H9 (cell line): ENCODE measurements around the gene BHLHA9. TPM values are rescaled to one million over a fixed set of nuclear protein-coding genes. Genes with fewer than 3 reads are reported as not detected.

Experiments used
- DNase-seq: peaks from one replicate; pipeline ENCODE4 v3.0.0-alpha.2; 2017
- H2AFZ ChIP-seq: one replicate; pipeline ENCODE4 v1.6.1; 2013; ENCODE audit warnings: mild to moderate bottlenecking, low read length, control low read depth, moderate library complexity
- H2AK5ac ChIP-seq: 2 replicates; pipeline ENCODE4 v1.6.1; 2013; ENCODE audit warnings: low read length, control low read depth, mixed read lengths; ENCODE audit not compliant: insufficient read length
- H2BK120ac ChIP-seq: one replicate; pipeline ENCODE4 v1.6.1; 2013; ENCODE audit warnings: low read depth, mild to moderate bottlenecking, low read length, control low read depth, inconsistent platforms; ENCODE audit not compliant: poor library complexity, severe bottlenecking
- H2BK12ac ChIP-seq: 2 replicates; pipeline ENCODE4 v1.6.1; 2013; ENCODE audit warnings: low read length, control low read depth, mixed read lengths, low read depth; ENCODE audit not compliant: insufficient read length
- H2BK15ac ChIP-seq: 2 replicates; pipeline ENCODE4 v1.6.1; 2013; ENCODE audit warnings: low read depth, low read length, control low read depth
- H2BK20ac ChIP-seq: one replicate; pipeline ENCODE4 v1.6.1; 2013; ENCODE audit warnings: low read depth, mild to moderate bottlenecking, low read length, control low read depth, inconsistent platforms; ENCODE audit not compliant: poor library complexity, severe bottlenecking
- H2BK5ac ChIP-seq: 2 replicates; pipeline ENCODE4 v1.6.1; 2013; ENCODE audit warnings: low read length, control low read depth, mixed read lengths; ENCODE audit not compliant: insufficient read length
- H3K14ac ChIP-seq: 2 replicates; pipeline ENCODE4 v1.6.1; 2013; ENCODE audit warnings: low read length, control low read depth; ENCODE audit not compliant: insufficient read depth
- H3K18ac ChIP-seq: 2 replicates; pipeline ENCODE4 v1.6.1; 2013; ENCODE audit warnings: low read depth, mild to moderate bottlenecking, mixed read lengths, low read length, control low read depth; ENCODE audit not compliant: insufficient read length
- H3K23ac ChIP-seq: 2 replicates; pipeline ENCODE4 v1.6.1; 2013; ENCODE audit warnings: low read length, control low read depth, mixed read lengths, low read depth; ENCODE audit not compliant: insufficient read length
- H3K23me2 ChIP-seq: 2 replicates; pipeline ENCODE4 v1.6.1; 2013; ENCODE audit warnings: low read depth, mild to moderate bottlenecking, mixed read lengths, low read length, control low read depth; ENCODE audit not compliant: insufficient read length, poor library complexity, severe bottlenecking
- H3K27ac ChIP-seq: 2 replicates; pipeline ENCODE4 v1.5.1; 2013; ENCODE audit warnings: low read length, control low read depth, mixed read lengths, low read depth; ENCODE audit not compliant: insufficient read length
- H3K27me3 ChIP-seq: 2 replicates; pipeline ENCODE4 v1.6.1; 2013; ENCODE audit warnings: low read length, control low read depth, inconsistent platforms; ENCODE audit not compliant: insufficient read depth
- H3K4ac ChIP-seq: 2 replicates; pipeline ENCODE4 v1.6.1; 2013; ENCODE audit warnings: low read depth, mild to moderate bottlenecking, control low read depth, inconsistent platforms, low read length, moderate library complexity
- H3K4me1 ChIP-seq: 2 replicates; pipeline ENCODE4 v1.6.1; 2013; ENCODE audit warnings: low read length, control low read depth, inconsistent platforms; ENCODE audit not compliant: insufficient read depth
- H3K4me2 ChIP-seq: 2 replicates; pipeline ENCODE4 v1.6.1; 2013; ENCODE audit warnings: low read length, control low read depth, mixed read lengths; ENCODE audit not compliant: insufficient read length, insufficient read depth
- H3K56ac ChIP-seq: 2 replicates; pipeline ENCODE4 v1.6.1; 2013; ENCODE audit warnings: low read depth, mild to moderate bottlenecking, mixed read lengths, low read length, control low read depth; ENCODE audit not compliant: insufficient read length
- H3K79me1 ChIP-seq: 2 replicates; pipeline ENCODE4 v1.6.1; 2013; ENCODE audit warnings: low read depth, mild to moderate bottlenecking, moderate library complexity, low read length, control low read depth, inconsistent platforms; ENCODE audit not compliant: insufficient read depth, poor library complexity, severe bottlenecking
- H3K79me2 ChIP-seq: 2 replicates; pipeline ENCODE4 v1.6.1; 2013; ENCODE audit warnings: low read length, control low read depth, inconsistent platforms; ENCODE audit not compliant: insufficient read depth
- H3K9ac ChIP-seq: 2 replicates; pipeline ENCODE4 v1.6.1; 2013; ENCODE audit warnings: low read length, control low read depth, mixed read lengths; ENCODE audit not compliant: insufficient read length; ENCODE audit errors: extremely low read depth
- H3K9me3 ChIP-seq: one replicate; pipeline ENCODE4 v1.6.1; 2013; ENCODE audit warnings: low read depth, low read length, inconsistent platforms; ENCODE audit not compliant: control insufficient read depth
- H3T11ph ChIP-seq: one replicate; pipeline ENCODE4 v1.6.1; 2013; ENCODE audit warnings: mild to moderate bottlenecking, low read length, control low read depth, inconsistent platforms
- H4K20me1 ChIP-seq: one replicate; pipeline ENCODE4 v1.6.1; 2013; ENCODE audit not compliant: control insufficient read depth, insufficient read length, insufficient read depth
- H4K5ac ChIP-seq: 2 replicates; pipeline ENCODE4 v1.6.1; 2013; ENCODE audit warnings: low read depth, mild to moderate bottlenecking, mixed read lengths, low read length, control low read depth; ENCODE audit not compliant: insufficient read length
- H4K8ac ChIP-seq: replicated peaks from 2 replicates; pipeline ENCODE4 v1.6.1; 2013; ENCODE audit warnings: low read length, control low read depth, mixed read lengths, low read depth; ENCODE audit not compliant: insufficient read length
- H4K91ac ChIP-seq: 2 replicates; pipeline ENCODE4 v1.6.1; 2013; ENCODE audit warnings: low read depth, mild to moderate bottlenecking, moderate library complexity, mixed read lengths, low read length, control low read depth; ENCODE audit not compliant: insufficient read length
- H3K27ac Mint-ChIP-seq, 3 experiments: 2 replicates in 2 of 3; 3 replicates in 1 of 3; pipeline ENCODE4 v1.8.0; 2020 to 2021; ENCODE audit warnings: mixed read lengths in 3 of 3, mild to moderate bottlenecking in 1 of 3, moderate library complexity in 1 of 3
- H3K27me3 Mint-ChIP-seq: 2 replicates; pipeline ENCODE4 v1.8.0; 2021; ENCODE audit warnings: low read depth, mild to moderate bottlenecking, moderate library complexity, mixed read lengths
- H3K36me3 Mint-ChIP-seq, 3 experiments: 2 replicates in 2 of 3; 3 replicates in 1 of 3; pipeline ENCODE4 v1.8.0; 2020 to 2021; ENCODE audit warnings: low read depth in 3 of 3, mixed read lengths in 3 of 3; ENCODE audit not compliant: insufficient read depth in 1 of 3
- H3K4me1 Mint-ChIP-seq, 2 experiments: 2 replicates each; pipeline ENCODE4 v1.8.0; 2020; ENCODE audit warnings: mixed read lengths in 2 of 2
- H3K4me3 Mint-ChIP-seq, 2 experiments: 2 replicates in 1 of 2; 3 replicates in 1 of 2; pipeline ENCODE4 v1.8.0; 2020 to 2021; ENCODE audit warnings: mild to moderate bottlenecking in 2 of 2, mixed read lengths in 2 of 2, moderate library complexity in 1 of 2
- H3K9me3 Mint-ChIP-seq, 2 experiments: 2 replicates in 1 of 2; 3 replicates in 1 of 2; pipeline ENCODE4 v1.8.0; 2020; ENCODE audit warnings: mild to moderate bottlenecking in 2 of 2, mixed read lengths in 2 of 2, moderate library complexity in 1 of 2
- WGBS: extraction: QIAGEN DNeasy Blood & Tissue Kit; methylation state at CpG from one replicate; pipeline ENCODE4 v1.1.7; 2013; ENCODE audit warnings: missing lambda C conversion rate, low lambda C conversion rate, mixed read lengths; ENCODE audit not compliant: insufficient read length; ENCODE audit errors: extremely low coverage; 5-methylcytosine and 5-hydroxymethylcytosine counted together
- total RNA-seq: library from RNA; stranded (reverse); gene quantifications from 2 replicates; pipeline ENCODE4 v1.2.1, GENCODE V29; 2021
- TF ChIP-seq, protein P1 (sequence below): fragments of 200-600 bp; sonication (generic); conservative IDR thresholded peaks from 3 replicates; pipeline ENCODE4 v1.8.0; 2021; ENCODE audit warnings: antibody characterized with exemption, mild to moderate bottlenecking

BHLHA9 gene
- total RNA-seq, 1 experiment from 2014 or later = not detected

- TF ChIP-seq, protein P1, sequence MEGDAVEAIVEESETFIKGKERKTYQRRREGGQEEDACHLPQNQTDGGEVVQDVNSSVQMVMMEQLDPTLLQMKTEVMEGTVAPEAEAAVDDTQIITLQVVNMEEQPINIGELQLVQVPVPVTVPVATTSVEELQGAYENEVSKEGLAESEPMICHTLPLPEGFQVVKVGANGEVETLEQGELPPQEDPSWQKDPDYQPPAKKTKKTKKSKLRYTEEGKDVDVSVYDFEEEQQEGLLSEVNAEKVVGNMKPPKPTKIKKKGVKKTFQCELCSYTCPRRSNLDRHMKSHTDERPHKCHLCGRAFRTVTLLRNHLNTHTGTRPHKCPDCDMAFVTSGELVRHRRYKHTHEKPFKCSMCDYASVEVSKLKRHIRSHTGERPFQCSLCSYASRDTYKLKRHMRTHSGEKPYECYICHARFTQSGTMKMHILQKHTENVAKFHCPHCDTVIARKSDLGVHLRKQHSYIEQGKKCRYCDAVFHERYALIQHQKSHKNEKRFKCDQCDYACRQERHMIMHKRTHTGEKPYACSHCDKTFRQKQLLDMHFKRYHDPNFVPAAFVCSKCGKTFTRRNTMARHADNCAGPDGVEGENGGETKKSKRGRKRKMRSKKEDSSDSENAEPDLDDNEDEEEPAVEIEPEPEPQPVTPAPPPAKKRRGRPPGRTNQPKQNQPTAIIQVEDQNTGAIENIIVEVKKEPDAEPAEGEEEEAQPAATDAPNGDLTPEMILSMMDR = no peak
- H2AK5ac ChIP-seq = no peak overlapping the region
- no peak overlapping the region for H4K5ac ChIP-seq
- no peak overlapping the region for H2BK20ac ChIP-seq
- no peaks in the 10 kb centered on the region for H3K79me1 ChIP-seq
- no peaks in the 10 kb centered on the region for H3K23me2 ChIP-seq
- H4K8ac ChIP-seq = no peak overlapping the region
- no peak overlapping the region for H2BK5ac ChIP-seq
- Mint-ChIP-seq H3K4me3 (no peak overlapping the region), H3K27me3 (peaks cover 13% of the 10 kb centered on the region), H3K27ac (no peak overlapping the region), H3K4me1 (peaks cover 0 to 2% of the 10 kb centered on the region in 2 experiments; a peak in 1 of 4 replicates), H3K9me3 (no peaks in the 10 kb centered on the region; a peak in 1 of 5 replicates), H3K36me3 (no peaks in the 10 kb centered on the region)
- H3K27ac ChIP-seq = no peak overlapping the region
- H4K20me1 ChIP-seq = no peaks in the 10 kb centered on the region
- no peak overlapping the region for H3K14ac ChIP-seq
- DNase-seq = no peak
- no peak overlapping the region for H3K4ac ChIP-seq
- H4K91ac ChIP-seq = no peak overlapping the region
- no peak overlapping the region for H3K23ac ChIP-seq
- no peaks in the 10 kb centered on the region for H3K9me3 ChIP-seq
- H3K18ac ChIP-seq = no peak overlapping the region
- H3K79me2 ChIP-seq = no peaks in the 10 kb centered on the region
- WGBS = no CpG with 5 or more reads among the region's 12 CpGs
- no peak overlapping the region for H3K4me2 ChIP-seq
- no peak overlapping the region for H3K56ac ChIP-seq
- H2AFZ ChIP-seq = no peak overlapping the region
- no peak overlapping the region for H3T11ph ChIP-seq
- H2BK12ac ChIP-seq = no peak overlapping the region
- H3K4me1 ChIP-seq = no peaks in the 10 kb centered on the region
- H2BK120ac ChIP-seq = no peak overlapping the region
- H3K9ac ChIP-seq = no peak overlapping the region
- no peaks in the 10 kb centered on the region for H3K27me3 ChIP-seq
- H2BK15ac ChIP-seq = no peak overlapping the region
These were observed 2.5 kb downstream of the BHLHA9 start for GRCh38 chr17:1272701-1273100.
